ENCODE measurements around the gene RCAN1.

GRCh38 chr21:34567604-34568155 lies 47.2 kb downstream of the RCAN1 start:
- TF ChIP-seq SMC3 (IDR thresholded peaks at IDR 0.05; ENCODE audit: low read depth, low read length) (no peak), POLR2A (IDR thresholded peaks at IDR 0.05; ENCODE audit: low read depth, low read length) (no peak), CTCF (conservative IDR thresholded peaks at IDR 0.05; ENCODE audit: low read depth, low read length) (no peak), RAD21 (IDR thresholded peaks at IDR 0.05; ENCODE audit: low read length) (no peak), MXI1 (IDR thresholded peaks at IDR 0.05; ENCODE audit: borderline replicate concordance, low read depth, low read length) (no peak), BHLHE40 (IDR thresholded peaks at IDR 0.05; ENCODE audit: low read depth, low read length) (no peak), ELK1 (IDR thresholded peaks at IDR 0.05; ENCODE audit: borderline replicate concordance, low read depth, low read length) (no peak), RCOR1 (IDR thresholded peaks at IDR 0.05; ENCODE audit: insufficient replicate concordance, low read length) (no peak)

Data from IMR-90 (cell line).